HepG2 (cell line): ENCODE measurements around the gene FMNL2. TPM values are rescaled to one million over a fixed set of nuclear protein-coding genes. Genes with fewer than 3 reads are reported as not detected.

Experiments used
- ATAC-seq: fragments of 200-7000 bp; cut with Tn5 transposase; 3 replicates; pipeline ENCODE4 v1.9.1; 2020; ENCODE audit warnings: mild to moderate bottlenecking, moderate library complexity
- BruUV-seq: library from RNA; stranded (reverse); fragments of 400-500 nt; replicated peaks from 2 replicates; lab custom pipeline; 2021; lab: Mats Ljungman, UMichigan
- CTCF ChIA-PET: fragments of 300-600 bp; formaldehyde crosslinking; extraction: SDS; loops from one replicate; lab custom pipeline; 2021; ENCODE audit warnings: low total read pairs, inconsistent platforms, low intra/inter-chr PET ratio; lab: Yijun Ruan, JAX
- POLR2A ChIA-PET: fragments of 350-600 bp; sonication (Branson Sonifier 250); formaldehyde crosslinking; loops from one replicate; lab custom pipeline; 2020; ENCODE audit warnings: antibody characterized with exemption, inconsistent platforms; lab: Yijun Ruan, JAX
- DNase-seq: peaks from one replicate; pipeline ENCODE4 v3.0.0-alpha.2; 2015; ENCODE audit warnings: low spot score
- FAIRE-seq: peaks from 3 replicates; lab custom pipeline; 2011; peaks lifted over from hg19 to GRCh38; lab: Jason Lieb, UNC
- H2AFZ ChIP-seq: one replicate; pipeline ENCODE4 v1.6.1; 2011; ENCODE audit warnings: low read length, inconsistent platforms
- H3K27ac ChIP-seq: fragments of 300-600 bp; 3 replicates; pipeline ENCODE4 v1.8.0; 2011; ENCODE audit warnings: mixed run types, mild to moderate bottlenecking, mixed read lengths, low read length, inconsistent platforms; ENCODE audit not compliant: insufficient read depth; ENCODE audit errors: extremely low read length
- H3K27me3 ChIP-seq, 2 experiments: fragments of 200-600 bp in 1 of 2; 2 replicates in 1 of 2; 3 replicates in 1 of 2; pipeline versions ENCODE4 v1.6.0 to v1.8.0; 2011; ENCODE audit warnings: low read length in 2 of 2, mild to moderate bottlenecking in 2 of 2, moderate library complexity in 2 of 2, inconsistent platforms in 1 of 2; ENCODE audit not compliant: insufficient read depth in 2 of 2, control insufficient read depth in 1 of 2
- H3K36me3 ChIP-seq, 2 experiments: fragments of 200-600 bp in 1 of 2; replicated peaks in 1 of 2; 2 replicates in 1 of 2; 3 replicates in 1 of 2; pipeline versions ENCODE4 v1.5.1 to v1.8.0; 2011; ENCODE audit warnings: low read length in 2 of 2, inconsistent platforms in 1 of 2; ENCODE audit not compliant: insufficient read depth in 2 of 2, control insufficient read depth in 1 of 2
- H3K4me1 ChIP-seq: 2 replicates; pipeline ENCODE4 v1.5.1; 2012; ENCODE audit warnings: low read length, inconsistent platforms; ENCODE audit not compliant: insufficient read depth
- H3K4me2 ChIP-seq: 2 replicates; pipeline ENCODE4 v1.6.0; 2011; ENCODE audit warnings: low read depth, low read length, inconsistent platforms
- H3K4me3 ChIP-seq, 3 experiments: fragments of 200-600 bp in 1 of 3; sonication (generic), shearing (Covaris generic) in 1 of 3; replicated peaks in 1 of 3; 2 replicates each; pipeline ENCODE4 v1.5.1; 2011 to 2016; ENCODE audit warnings: low read length in 3 of 3, inconsistent platforms in 2 of 3, low read depth in 2 of 3, mild to moderate bottlenecking in 2 of 3, control low read depth in 1 of 3, mixed read lengths in 1 of 3; ENCODE audit not compliant: insufficient read depth in 1 of 3
- H3K79me2 ChIP-seq: one replicate; pipeline ENCODE4 v1.6.1; 2011; ENCODE audit warnings: low read length, inconsistent platforms; ENCODE audit not compliant: insufficient read depth
- H3K9ac ChIP-seq: 2 replicates; pipeline ENCODE4 v1.6.0; 2011; ENCODE audit warnings: mild to moderate bottlenecking, low read depth, low read length, inconsistent platforms; ENCODE audit not compliant: insufficient read depth
- H3K9me3 ChIP-seq: 2 replicates; pipeline ENCODE4 v1.5.1; 2012; ENCODE audit warnings: mild to moderate bottlenecking, low read length
- H4K20me1 ChIP-seq: 2 replicates; pipeline ENCODE4 v1.6.0; 2011; ENCODE audit warnings: inconsistent platforms, mild to moderate bottlenecking, low read length, moderate library complexity; ENCODE audit not compliant: insufficient read depth
- CCDC6 ChIP-seq: sonication (generic); formaldehyde crosslinking; IDR thresholded peaks from 2 replicates; pipeline ENCODE4 v1.8.1; 2022; ENCODE audit warnings: mild to moderate bottlenecking, missing genetic modification reagents, moderate library complexity
- CEBPB ChIP-seq: IDR thresholded peaks from 2 replicates; pipeline ENCODE4 v1.6.1; 2011; ENCODE audit warnings: low read depth, low read length, improper control_type of control experiment, borderline replicate concordance
- FOSL2 ChIP-seq: sonication (generic); formaldehyde crosslinking; IDR thresholded peaks from 2 replicates; pipeline ENCODE4 v1.4.0; 2020; ENCODE audit warnings: missing genetic modification reagents
- FOXO1 ChIP-seq: sonication (generic); formaldehyde crosslinking; IDR thresholded peaks from 2 replicates; pipeline ENCODE4 v1.4.0; 2020; ENCODE audit warnings: missing genetic modification reagents
- GATAD2A ChIP-seq: IDR thresholded peaks from 2 replicates; pipeline ENCODE4 v1.6.1; 2016
- HNF4G ChIP-seq, 2 experiments: sonication (generic) in 1 of 2; formaldehyde crosslinking in 1 of 2; IDR thresholded peaks; 2 replicates each; pipeline versions ENCODE4 v1.4.0 to v1.6.1; 2011 to 2020; ENCODE audit warnings: borderline replicate concordance in 2 of 2, low read depth in 2 of 2, mild to moderate bottlenecking in 2 of 2, low read length in 1 of 2, missing genetic modification reagents in 1 of 2, moderate library complexity in 1 of 2
- MYPOP ChIP-seq: sonication (generic); formaldehyde crosslinking; IDR thresholded peaks from 2 replicates; pipeline ENCODE4 v1.8.1; 2023; ENCODE audit warnings: mild to moderate bottlenecking, moderate library complexity, missing genetic modification reagents
- NCOA2 ChIP-seq: sonication (generic); formaldehyde crosslinking; IDR thresholded peaks from 2 replicates; pipeline ENCODE4 v1.8.0; 2022; ENCODE audit warnings: inconsistent platforms
- NR2F6 ChIP-seq, 2 experiments: IDR thresholded peaks; 2 replicates each; pipeline ENCODE4 v1.6.1; 2016; ENCODE audit warnings: antibody characterized with exemption in 1 of 2, mild to moderate bottlenecking in 1 of 2
- PRPF4 ChIP-seq: fragments of 200-400 bp; formaldehyde crosslinking; IDR thresholded peaks from 2 replicates; pipeline ENCODE4 v1.6.1; 2016; ENCODE audit warnings: low read length, low read depth; ENCODE audit not compliant: poor library complexity, severe bottlenecking
- RARA ChIP-seq: IDR thresholded peaks from 2 replicates; pipeline ENCODE4 v1.6.1; 2016; ENCODE audit warnings: missing genetic modification reagents, missing compliant biosample characterization
- RXRA ChIP-seq: sonication (generic); formaldehyde crosslinking; IDR thresholded peaks from 2 replicates; pipeline ENCODE4 v1.5.1; 2020; ENCODE audit warnings: missing genetic modification reagents
- SALL1 ChIP-seq: sonication (generic); formaldehyde crosslinking; IDR thresholded peaks from 2 replicates; pipeline ENCODE4 v1.8.0; 2022; ENCODE audit warnings: mild to moderate bottlenecking, missing genetic modification reagents
- SOX13 ChIP-seq, 3 experiments: fragments of 450-650 bp in 1 of 3; sonication (generic) in 1 of 3; formaldehyde crosslinking in 1 of 3; IDR thresholded peaks in 2 of 3; conservative IDR thresholded peaks in 1 of 3; 2 replicates each; pipeline versions ENCODE4 v1.5.0 to v1.6.1; 2016 to 2020; ENCODE audit warnings: antibody characterized with exemption in 1 of 3, mild to moderate bottlenecking in 1 of 3, missing compliant biosample characterization in 1 of 3, missing genetic modification reagents in 1 of 3, moderate library complexity in 1 of 3
- TCF7 ChIP-seq: sonication (generic); IDR thresholded peaks from 2 replicates; pipeline ENCODE4 v1.6.1; 2016; ENCODE audit warnings: antibody characterized with exemption, low read depth
- ZNF180 ChIP-seq: sonication (generic); formaldehyde crosslinking; IDR thresholded peaks from 2 replicates; pipeline ENCODE4 v1.4.0; 2020; ENCODE audit warnings: low read depth, missing genetic modification reagents, borderline replicate concordance
- ZNF333 ChIP-seq: sonication (generic); formaldehyde crosslinking; IDR thresholded peaks from 2 replicates; pipeline ENCODE4 v1.4.0; 2020; ENCODE audit warnings: mild to moderate bottlenecking, missing genetic modification reagents, borderline replicate concordance
- WGBS: methylation state at CpG from one replicate; pipeline ENCODE4 v1.1.6; 2017; ENCODE audit warnings: low lambda C conversion rate; 5-methylcytosine and 5-hydroxymethylcytosine counted together
- in situ Hi-C: cut with HindIII; loops from 2 replicates; pipeline ENCODE4 v1.10.0; 2017; ENCODE audit warnings: low pct_unique_long_range_greater_than_20kb; ENCODE audit not compliant: extremely low pct_ligation_motif_present
- intact Hi-C: fragments of 100-400 bp; cut with micrococcal nuclease; formaldehyde crosslinking; loops from one replicate; pipeline ENCODE4 v1.10.0; 2022; ENCODE audit not compliant: unreplicated experiment
- polyA plus RNA-seq, 8 experiments: library from polyadenylated mRNA; depleted of rRNA in 3 of 8; stranded (reverse) in 7 of 8; unstranded in 1 of 8; fragments of >200 nt; fragmentation: Illumina TruSeq in 4 of 8; extraction: Trizol in 4 of 8; gene quantifications; 2 replicates each; pipeline versions ENCODE4 v1.2.1 to v1.2.3, GENCODE V29; 2011 to 2016; ENCODE audit warnings: low read depth in 4 of 8, missing spikeins in 1 of 8, mixed read lengths in 1 of 8; ENCODE audit not compliant: insufficient read depth in 1 of 8
- total RNA-seq, 5 experiments: library from RNA; depleted of rRNA; stranded (reverse); fragments of >200 nt; fragmentation: Illumina TruSeq; extraction: Trizol; gene quantifications; 2 replicates each; pipeline ENCODE4 v1.2.3, GENCODE V29; 2016; ENCODE audit warnings: low read depth in 1 of 5

The FMNL2 gene
- total and polyA plus RNA-seq, 2 of the 13 experiments (the other 11 are each of a cell fraction or from before 2014, with no cell fraction given): 66.5 to 67.7 TPM

DNA sequence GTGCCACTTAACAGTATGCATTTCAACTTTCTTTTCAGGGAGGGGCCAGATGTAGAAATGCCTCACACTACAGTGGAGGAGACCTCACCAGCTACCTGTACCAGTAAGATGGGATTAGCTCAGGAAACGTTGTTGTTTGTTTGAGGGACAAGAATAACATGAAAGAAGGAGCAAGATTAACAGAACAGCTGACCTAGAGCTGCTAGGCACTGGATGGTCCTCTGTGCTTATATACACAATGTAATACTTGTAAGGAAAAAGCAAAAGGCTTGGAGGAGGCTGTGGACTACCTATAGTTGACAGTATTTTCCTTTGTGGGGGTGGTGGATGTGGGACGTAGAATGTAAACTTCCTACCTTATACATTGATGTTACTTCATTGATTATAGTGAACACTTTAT lies 154.4 kb downstream of the FMNL2 start (continued):
- TF ChIP-seq HNF4G (IDR thresholded peaks at IDR 0.05; ENCODE audit: borderline replicate concordance, low read depth, low read length) (no peak), HNF4G (CRISPR knock-in tag; IDR thresholded peaks at IDR 0.05; ENCODE audit: borderline replicate concordance, low read depth) (no peak), FOXO1 (CRISPR knock-in tag) (no peak)

DNA sequence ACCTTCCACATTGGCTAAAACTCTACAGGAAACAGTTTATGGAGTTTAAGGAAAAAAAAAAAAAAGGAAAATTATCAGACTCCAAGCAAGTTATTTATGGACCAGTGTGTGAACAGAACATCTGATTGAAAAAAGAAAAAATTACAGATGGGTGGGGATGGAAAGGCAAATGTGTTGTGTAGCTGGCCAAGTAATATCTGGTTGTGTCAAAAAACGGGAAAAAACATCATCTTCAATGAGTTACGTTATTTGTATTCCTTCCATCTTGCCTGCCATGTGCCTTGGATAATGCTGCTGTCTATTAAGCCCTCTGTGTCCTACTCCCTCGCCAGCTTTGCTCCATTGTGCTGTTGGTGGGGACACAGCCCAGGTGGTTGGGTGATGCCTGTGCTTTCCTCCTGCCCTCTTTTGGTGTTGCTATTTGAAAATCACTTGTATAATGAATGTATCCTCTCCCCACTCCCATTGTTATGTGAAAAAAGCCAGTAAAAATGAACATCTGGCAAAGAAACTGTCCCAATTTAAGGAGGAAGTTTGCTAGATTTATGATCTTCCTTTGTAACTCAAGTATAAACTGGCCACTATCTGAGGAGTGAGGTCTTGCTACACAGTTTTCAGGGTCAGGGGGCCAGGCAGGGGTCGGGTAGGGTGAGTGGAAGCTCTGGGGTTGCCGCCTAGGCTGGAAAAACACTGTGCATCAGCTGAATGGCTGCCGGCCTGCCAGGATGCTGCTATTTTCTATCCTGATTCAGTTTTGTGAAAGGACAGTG lies 155.9 kb downstream of the FMNL2 start:
- no peaks in the 10 kb centered on the region for H4K20me1 ChIP-seq
- peaks cover 94% of the 10 kb centered on the region for H3K79me2 ChIP-seq
- intact Hi-C loops: no loop called here
- peaks cover 80% of the 10 kb centered on the region for H3K4me1 ChIP-seq
- ChIA-PET POLR2A (interaction anchor here (1.2 kb wide), 1 partner anchor 156 kb away, joined by 3 read pairs; the partner anchor contains the start of gene FMNL2), CTCF (no interaction called here)
- BruUV-seq: no TSS peak
- no peaks in the 10 kb centered on the region for H3K9me3 ChIP-seq
- peak overlapping the region; percentile 3; the same call in 1 of the 2 replicates for H3K4me2 ChIP-seq
- 0 out of 2 replicates have a peak overlapping the region, but pooled peaks have one; percentile 3 for H3K9ac ChIP-seq
- no peak for DNase-seq
- 78% methylated on average over 6 of the region's 6 CpGs for WGBS
- no peaks in the 10 kb centered on the region for H3K36me3 ChIP-seq
- in situ Hi-C loops: no loop called here
- H2AFZ ChIP-seq: no peak overlapping the region
- ATAC-seq: peak; percentile 29; the same call in 2 of the 3 replicates
- no peaks in the 10 kb centered on the region for H3K27me3 ChIP-seq
- no peak overlapping the region for H3K4me3 ChIP-seq
- no peak for FAIRE-seq
- no peak overlapping the region for H3K27ac ChIP-seq
- TF ChIP-seq RXRA (CRISPR knock-in tag) (0 out of 2 replicates have a peak, but pooled peaks have one; percentile 26), SOX13 (IDR thresholded peaks at IDR 0.05) (no peak), SOX13 (CRISPR knock-in tag; conservative IDR thresholded peaks at IDR 0.05 in 1 of 2, IDR thresholded peaks at IDR 0.05 in 1 of 2) (peak in 1 of 2 experiments; percentile 7; a peak in 1 of 4 replicates), GATAD2A (peak; percentile 41; the same call in 1 of the 2 replicates), ZNF333 (CRISPR knock-in tag) (no peak), ZNF180 (CRISPR knock-in tag) (no peak), PRPF4 (no peak), FOSL2 (0 out of 2 replicates have a peak, but pooled peaks have one; percentile 14), CEBPB (0 out of 2 replicates have a peak, but pooled peaks have one; percentile 18), SALL1 (CRISPR knock-in tag) (0 out of 2 replicates have a peak, but pooled peaks have one; percentile 23), TCF7 (no peak), CCDC6 (CRISPR knock-in tag) (0 out of 2 replicates have a peak, but pooled peaks have one; percentile 34), NCOA2 (CRISPR knock-in tag) (0 out of 2 replicates have a peak, but pooled peaks have one; percentile 33), MYPOP (CRISPR knock-in tag) (peak; percentile 49; the same call in 1 of the 2 replicates), NR2F6 (IDR thresholded peaks at IDR 0.05) (no peak; the same call in 1 of the 2 replicates), NR2F6 (CRISPR knock-in tag; IDR thresholded peaks at IDR 0.05) (peak; percentile 27; the same call in 1 of the 2 replicates), RARA (peak; percentile 59)
